Neuron (in vitro differentiated cells): ENCODE data around the gene HDAC4.
"Not testable (repeated sequence)": the region's sequence is repeated elsewhere in the genome, so short reads cannot be mapped to it uniquely, and the experiment has no call there.

ENCODE experiments used
- H2AFZ ChIP-seq: one replicate; pipeline ENCODE4 v1.6.1; 2013; ENCODE audit warnings: low read depth, mild to moderate bottlenecking, inconsistent platforms, low read length, moderate library complexity
- H3K27me3 ChIP-seq: one replicate; pipeline ENCODE4 v1.6.1; 2013; ENCODE audit warnings: low read length; ENCODE audit not compliant: insufficient read depth
- H3K36me3 ChIP-seq: one replicate; pipeline ENCODE4 v1.6.1; 2013; ENCODE audit warnings: low read length; ENCODE audit not compliant: insufficient read depth
- H3K4me1 ChIP-seq: one replicate; pipeline ENCODE4 v1.6.1; 2013; ENCODE audit warnings: low read length; ENCODE audit not compliant: insufficient read depth
- H3K4me3 ChIP-seq: 2 replicates; pipeline ENCODE4 v1.5.1; 2013; ENCODE audit warnings: mild to moderate bottlenecking, low read length, moderate library complexity
- H3K9me3 ChIP-seq: one replicate; pipeline ENCODE4 v1.6.1; 2013; ENCODE audit warnings: low read length

Gene HDAC4

DNA sequence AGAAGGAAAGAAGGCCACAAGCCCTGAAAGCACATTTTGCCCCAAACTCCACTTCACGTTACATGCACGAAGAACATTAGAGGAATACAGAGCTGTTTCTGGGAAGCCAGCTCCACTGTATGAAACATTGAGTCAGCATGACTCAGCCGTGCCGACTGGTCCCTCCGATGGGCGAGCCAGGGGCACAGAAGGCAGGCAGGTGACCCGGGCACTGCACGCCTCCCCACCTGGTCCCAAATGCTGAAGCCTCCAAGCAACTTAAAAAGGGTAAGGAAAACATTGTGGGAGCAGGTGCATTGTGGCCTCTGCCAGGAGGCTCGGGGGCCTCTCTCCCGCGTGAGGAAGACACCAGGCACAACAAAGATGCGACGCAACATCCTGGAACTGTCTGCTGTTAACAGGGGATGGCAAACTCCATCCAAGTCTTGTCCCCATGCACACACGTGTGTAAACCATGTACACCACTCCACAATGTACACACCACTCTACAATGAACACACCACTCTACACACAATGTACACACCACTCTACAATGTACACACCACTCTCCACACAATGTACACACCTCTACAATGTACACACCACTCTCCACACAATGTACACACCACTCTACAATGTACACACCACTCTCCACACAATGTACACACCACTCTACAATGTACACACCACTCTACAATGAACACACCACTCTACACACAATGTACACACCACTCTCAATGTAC lies 120.4 kb downstream of the HDAC4 start:
- H3K36me3 ChIP-seq, H3K4me3 ChIP-seq, H3K9me3 ChIP-seq, H3K27me3 ChIP-seq, H3K4me1 ChIP-seq, H2AFZ ChIP-seq: not testable (repeated sequence)

DNA sequence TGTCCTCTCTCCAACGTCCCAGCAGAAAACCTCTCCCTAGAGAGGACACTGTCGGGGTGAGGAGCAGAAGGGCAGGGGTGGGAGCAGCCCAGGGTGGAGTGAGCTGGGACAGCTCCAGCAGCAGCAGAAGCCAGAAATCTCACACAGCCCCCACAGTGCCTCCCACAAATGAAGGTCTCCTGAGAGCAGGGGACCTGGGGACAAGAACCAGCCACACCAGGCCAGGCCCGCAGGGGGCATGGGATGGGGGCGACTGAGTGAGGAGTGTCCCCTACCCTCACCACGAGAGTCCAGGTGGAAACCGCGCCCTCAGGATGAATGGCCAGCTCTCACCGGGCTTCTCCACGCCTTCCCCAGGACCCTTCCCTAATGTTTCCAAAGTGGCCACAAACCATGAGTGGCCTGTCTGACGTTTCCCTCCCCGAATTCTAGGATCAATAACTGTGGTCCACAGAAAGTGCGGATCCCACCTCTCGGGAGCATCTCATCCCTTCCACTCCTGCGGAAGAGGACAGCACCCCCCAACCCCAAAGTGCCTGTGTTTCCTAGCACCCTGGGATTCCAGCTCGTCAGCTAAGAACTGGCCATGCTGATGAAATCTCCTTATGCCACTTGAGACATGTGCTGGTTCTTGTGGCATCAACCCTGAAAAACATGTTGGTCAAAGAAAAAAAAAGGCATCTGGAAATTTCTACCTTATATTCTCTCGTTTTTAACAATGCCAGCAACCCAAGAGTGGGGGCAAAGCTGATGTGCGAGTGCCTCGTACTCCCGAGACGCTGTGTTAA lies 121.1 kb downstream of the HDAC4 start:
- Histone ChIP-seq H2AFZ (no peak overlapping the region), H3K9me3 (no peaks in the 10 kb centered on the region), H3K4me3 (no peak overlapping the region), H3K36me3 (no peaks in the 10 kb centered on the region), H3K4me1 (peaks cover 8% of the 10 kb centered on the region), H3K27me3 (no peaks in the 10 kb centered on the region)

DNA sequence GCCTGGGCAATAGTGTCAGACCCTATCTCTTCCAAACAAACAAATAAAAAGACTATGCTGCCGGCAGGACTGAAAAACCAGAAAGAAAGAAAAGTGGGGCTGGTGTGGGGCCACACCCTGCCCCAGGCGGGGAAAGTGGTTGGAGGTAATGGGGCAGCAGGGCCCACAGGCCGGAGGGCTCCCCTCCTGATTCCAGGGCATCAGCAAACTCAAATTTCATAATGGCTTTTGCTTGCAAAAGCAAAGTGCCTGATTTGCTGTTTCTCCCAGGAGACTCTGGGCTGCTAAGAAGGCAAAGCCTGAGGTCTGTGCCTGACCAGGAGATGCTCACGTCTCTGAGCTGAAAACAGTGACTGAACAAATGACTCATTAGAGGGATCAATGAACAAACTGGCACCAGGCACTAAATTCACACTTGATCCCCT lies 121.9 kb downstream of the HDAC4 start:
- no peaks in the 10 kb centered on the region for H3K27me3 ChIP-seq
- H3K4me1 ChIP-seq = peaks cover 13% of the 10 kb centered on the region
- H3K4me3 ChIP-seq = no peak overlapping the region
- H3K9me3 ChIP-seq = no peaks in the 10 kb centered on the region
- H2AFZ ChIP-seq = no peak overlapping the region
- H3K36me3 ChIP-seq = no peaks in the 10 kb centered on the region

DNA sequence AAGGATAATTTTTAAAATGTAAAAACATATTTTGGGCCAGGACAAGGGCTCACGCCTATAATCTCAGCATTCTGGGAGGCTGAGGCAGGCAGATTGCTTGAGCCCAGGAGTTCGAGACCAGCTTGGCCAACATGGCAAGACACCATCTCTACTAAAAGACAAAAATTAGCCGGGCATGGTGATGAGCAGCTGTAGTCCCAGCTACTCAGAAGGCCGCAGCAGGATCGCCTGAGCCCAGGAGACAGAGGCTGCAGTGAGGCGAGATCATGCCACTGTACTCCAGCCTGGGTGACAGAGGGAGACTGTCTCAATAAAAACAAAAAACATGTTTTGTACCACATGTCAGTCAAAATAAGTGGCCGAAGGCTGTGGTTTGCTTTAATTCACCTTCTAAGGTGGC lies 122.5 kb downstream of the HDAC4 start:
- no peak overlapping the region for H3K4me3 ChIP-seq
- peaks cover 13% of the 10 kb centered on the region for H3K4me1 ChIP-seq
- no peaks in the 10 kb centered on the region for H3K9me3 ChIP-seq
- H3K36me3 ChIP-seq = no peaks in the 10 kb centered on the region
- no peak overlapping the region for H2AFZ ChIP-seq
- H3K27me3 ChIP-seq = no peaks in the 10 kb centered on the region

DNA sequence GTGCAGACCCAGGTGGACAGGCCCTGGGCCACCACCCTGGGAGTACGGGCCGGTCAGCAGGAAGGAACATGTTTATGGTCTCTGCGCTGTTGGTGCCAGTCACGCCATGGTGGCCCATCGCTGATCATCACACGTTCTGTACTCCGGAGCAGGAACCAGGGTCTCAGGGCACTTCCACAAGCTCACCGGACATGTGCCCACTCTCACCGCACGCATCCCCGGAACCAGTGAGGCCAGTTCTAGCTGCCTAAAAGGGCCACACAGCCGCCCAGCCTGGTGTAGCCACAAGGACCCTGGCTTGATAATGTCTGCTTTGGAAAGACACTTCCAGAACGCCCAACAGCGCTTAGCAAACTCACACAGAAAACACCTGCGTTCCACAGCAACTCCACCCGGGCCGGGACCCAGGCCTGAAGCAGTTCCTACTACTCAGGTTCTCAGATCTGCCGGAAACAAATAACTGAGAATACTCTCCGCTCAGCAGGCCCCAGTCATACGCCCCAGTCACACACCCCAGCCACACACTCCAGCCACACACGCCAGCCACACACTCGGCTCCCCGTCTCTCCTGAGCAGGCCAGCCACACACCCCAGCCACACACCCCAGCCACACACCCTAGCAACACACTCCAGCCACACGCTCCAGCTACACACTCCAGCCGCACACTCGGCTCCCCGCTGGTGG lies 123.3 kb downstream of the HDAC4 start:
- H2AFZ ChIP-seq = no peak overlapping the region
- H3K27me3 ChIP-seq = no peaks in the 10 kb centered on the region
- no peak overlapping the region for H3K4me3 ChIP-seq
- H3K4me1 ChIP-seq = peaks cover 18% of the 10 kb centered on the region
- H3K36me3 ChIP-seq = no peaks in the 10 kb centered on the region
- no peaks in the 10 kb centered on the region for H3K9me3 ChIP-seq

DNA sequence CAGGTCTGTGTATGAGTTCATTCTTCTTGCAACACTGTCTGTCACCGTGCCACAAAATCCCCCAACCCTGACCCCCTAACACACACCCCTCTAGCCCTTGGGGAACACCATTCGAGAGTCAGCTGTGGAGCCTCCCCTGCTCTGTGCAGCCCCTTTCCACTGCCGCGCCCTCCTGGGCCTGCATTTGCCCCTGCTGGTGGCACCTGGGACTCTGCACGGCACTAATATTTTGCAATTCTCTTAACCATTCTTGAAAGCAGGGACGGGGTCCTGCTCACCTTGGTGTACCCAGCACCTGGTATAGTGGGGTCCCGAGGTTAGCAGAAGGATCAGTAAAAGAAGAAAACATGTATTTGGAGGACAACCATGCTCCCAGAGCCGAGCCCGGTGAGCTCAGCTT lies 124.0 kb downstream of the HDAC4 start:
- Histone ChIP-seq H2AFZ (no peak overlapping the region), H3K36me3 (no peaks in the 10 kb centered on the region), H3K9me3 (no peaks in the 10 kb centered on the region), H3K4me3 (no peak overlapping the region), H3K4me1 (peaks cover 23% of the 10 kb centered on the region), H3K27me3 (no peaks in the 10 kb centered on the region)

DNA sequence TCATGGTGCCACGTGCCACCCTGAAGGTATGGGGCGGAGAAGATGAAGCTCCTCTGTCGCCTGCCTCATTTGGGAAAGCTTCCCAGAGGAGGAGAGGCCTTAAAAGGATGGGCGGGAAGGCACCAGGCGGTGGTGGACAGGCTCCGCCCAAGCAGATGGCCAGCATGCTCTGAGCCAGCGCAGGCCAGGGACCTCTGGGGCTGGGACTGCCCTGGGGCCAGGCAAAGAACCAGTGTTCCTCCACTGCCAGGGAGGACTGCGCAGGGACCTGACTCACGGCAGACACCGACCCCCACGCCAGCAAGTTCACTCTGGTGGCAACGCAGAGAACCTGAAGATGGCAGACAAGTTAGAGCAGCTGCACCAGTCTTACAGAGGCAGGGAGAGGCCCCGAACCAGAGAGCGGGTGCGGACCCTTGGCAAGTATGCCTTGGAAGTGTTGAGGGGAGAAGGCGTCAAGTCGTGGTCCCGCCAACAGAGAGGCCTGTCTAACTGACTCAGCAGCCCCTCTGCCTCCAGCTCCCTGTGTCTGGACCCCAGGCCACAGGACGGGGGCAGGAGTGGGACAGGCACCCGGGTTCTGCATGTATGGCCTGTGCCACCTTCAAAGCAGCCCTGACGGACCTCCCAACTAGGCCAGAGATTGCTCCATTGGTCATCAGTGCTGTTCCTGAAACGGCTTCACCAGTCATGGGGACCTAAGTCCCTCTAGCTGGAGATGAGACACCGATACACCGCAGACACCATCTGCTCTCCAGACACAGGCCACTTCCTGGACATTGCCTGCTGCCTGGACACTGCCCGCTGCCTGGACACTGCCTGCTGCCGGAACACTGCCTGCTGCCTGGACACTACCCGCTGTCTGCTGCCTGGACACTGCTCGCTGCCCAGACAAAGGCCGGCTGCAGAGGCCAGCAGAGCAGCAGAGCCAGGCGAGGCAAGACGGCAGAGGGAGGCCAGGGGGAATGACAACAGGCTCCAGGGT lies 124.7 kb downstream of the HDAC4 start:
- H3K9me3 ChIP-seq = no peaks in the 10 kb centered on the region
- no peaks in the 10 kb centered on the region for H3K27me3 ChIP-seq
- no peak overlapping the region for H3K4me3 ChIP-seq
- H3K36me3 ChIP-seq = no peaks in the 10 kb centered on the region
- peaks cover 26% of the 10 kb centered on the region for H3K4me1 ChIP-seq
- H2AFZ ChIP-seq = no peak overlapping the region

DNA sequence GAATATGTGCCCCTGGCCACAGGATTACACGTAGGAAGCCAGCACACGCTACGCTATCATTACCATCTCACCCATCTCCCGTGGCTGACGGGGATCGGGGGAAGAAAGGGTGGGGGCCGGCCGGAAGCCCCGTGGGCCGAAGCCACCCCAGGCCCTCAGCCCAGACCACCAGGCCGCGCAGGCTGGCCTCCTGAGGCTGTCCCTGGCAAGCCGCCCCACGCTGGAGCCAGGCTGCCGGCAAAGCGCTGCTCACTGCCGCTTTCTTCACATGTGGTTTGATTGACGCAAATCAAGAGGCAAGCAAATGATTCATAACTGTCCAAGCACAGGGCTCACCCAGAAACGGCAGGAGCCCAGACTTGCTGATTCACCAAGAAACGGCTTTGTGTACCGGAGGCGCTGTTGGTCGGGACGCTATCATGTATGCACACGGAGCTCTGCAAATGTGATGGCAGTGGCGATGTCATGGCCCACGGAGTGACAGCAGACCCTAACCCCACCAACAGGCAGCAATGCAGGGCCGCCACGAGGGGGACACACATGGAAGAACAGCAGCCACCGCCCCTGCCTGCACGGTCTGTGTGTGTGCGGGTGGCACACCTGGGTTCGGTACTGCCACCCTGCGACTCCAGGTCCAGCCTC lies 125.7 kb downstream of the HDAC4 start:
- Histone ChIP-seq H3K36me3 (no peaks in the 10 kb centered on the region), H3K9me3 (no peaks in the 10 kb centered on the region), H2AFZ (no peak overlapping the region), H3K27me3 (no peaks in the 10 kb centered on the region), H3K4me1 (peaks cover 26% of the 10 kb centered on the region), H3K4me3 (no peak overlapping the region)

DNA sequence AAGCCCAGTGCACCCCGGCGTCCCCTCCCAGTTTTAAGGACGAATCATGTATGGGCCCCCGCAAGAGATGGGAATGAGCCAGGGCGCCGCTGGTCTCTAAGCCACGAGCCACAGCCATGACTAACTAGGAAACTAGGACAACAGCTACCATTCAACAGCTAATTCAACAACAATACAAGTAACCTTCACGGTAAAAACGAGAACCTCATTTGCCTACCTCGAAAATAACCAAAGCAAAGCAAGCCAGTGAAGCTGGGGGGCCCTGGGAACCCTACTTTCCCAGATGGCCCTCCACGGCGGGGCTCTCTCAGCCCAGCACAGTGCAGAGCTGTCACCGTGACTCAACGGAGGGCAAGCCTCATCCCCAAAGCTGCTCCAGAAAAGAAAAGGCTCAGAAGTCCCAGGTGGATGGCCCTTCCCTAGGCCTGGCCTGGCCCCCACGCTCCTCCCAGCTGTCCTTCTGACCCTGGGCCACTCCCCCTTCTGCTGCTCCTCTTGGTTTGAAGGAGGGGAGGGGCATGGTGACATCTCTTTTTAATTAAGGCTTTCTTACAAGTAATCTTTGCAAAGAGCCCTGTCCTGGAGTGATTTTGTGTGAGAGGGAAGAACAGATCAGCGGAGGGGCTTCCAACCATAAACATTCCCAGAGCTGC lies 126.3 kb downstream of the HDAC4 start:
- H3K9me3 ChIP-seq = no peaks in the 10 kb centered on the region
- no peak overlapping the region for H2AFZ ChIP-seq
- H3K36me3 ChIP-seq = no peaks in the 10 kb centered on the region
- peaks cover 26% of the 10 kb centered on the region for H3K4me1 ChIP-seq
- no peak overlapping the region for H3K4me3 ChIP-seq
- no peaks in the 10 kb centered on the region for H3K27me3 ChIP-seq

DNA sequence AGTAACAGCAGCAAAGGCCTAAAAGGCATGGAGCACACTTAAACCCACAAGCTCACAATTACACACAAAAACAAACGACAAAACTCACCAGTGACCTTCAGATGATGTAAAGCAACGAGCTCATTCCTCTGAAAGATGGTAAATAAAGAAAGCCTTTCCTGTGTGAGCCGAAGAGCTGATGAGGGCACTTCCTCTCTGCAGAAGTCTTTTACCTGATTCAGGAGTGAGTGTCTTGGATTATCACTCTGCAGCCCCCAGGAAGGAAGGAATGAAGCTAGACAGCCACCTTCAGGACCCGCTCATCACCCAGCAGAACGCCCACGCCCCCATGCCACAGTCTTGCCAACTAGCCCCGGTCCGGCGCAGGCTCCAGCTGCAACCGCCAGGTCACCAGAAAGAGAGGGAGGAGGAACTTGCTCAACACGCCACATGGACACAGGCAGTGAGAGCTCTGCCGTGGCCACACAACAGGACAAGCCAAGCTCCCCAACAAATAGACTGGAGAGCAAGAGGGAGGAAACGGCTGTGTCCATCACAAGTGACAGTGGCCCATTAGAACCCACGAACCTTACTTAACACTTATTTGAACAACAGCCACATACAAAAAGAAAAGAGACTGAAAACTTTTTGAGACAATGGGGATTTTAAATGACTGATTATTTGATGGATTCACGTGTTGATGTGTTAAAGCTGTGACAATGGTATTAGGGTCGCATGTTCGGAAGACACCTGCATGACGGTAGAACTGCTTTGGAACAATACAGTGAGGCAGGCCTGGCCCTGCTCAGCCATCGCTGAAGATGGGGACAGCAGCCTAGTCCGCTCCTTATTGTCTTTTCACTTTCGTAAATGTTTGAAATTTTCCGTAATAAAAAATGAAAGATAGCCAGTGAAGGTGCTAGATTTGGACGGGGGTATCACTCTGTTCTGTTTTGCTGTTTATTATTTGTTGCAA lies 127.3 kb downstream of the HDAC4 start:
- Histone ChIP-seq H3K27me3 (no peaks in the 10 kb centered on the region), H3K9me3 (no peaks in the 10 kb centered on the region), H3K4me1 (peaks cover 26% of the 10 kb centered on the region), H2AFZ (no peak overlapping the region), H3K36me3 (no peaks in the 10 kb centered on the region), H3K4me3 (no peak overlapping the region)

DNA sequence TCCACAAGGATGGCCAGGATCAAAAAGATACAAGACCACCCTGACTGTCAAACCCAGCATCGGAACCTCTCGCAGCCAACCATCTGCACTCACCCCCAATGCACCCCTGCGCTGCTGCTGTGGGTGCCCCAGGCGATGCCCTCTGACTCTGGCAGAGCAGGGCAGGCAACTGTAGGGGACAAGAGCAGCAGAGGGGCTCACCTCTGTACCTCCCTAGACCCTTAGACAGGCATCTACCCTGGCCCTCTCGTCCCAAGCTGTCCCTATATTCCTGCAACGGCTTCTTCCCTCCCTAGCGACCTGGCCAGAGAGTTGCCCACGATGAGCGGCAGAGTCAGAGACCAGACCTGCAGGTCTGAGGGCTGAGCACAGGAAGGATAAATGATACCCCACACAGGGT lies 128.2 kb downstream of the HDAC4 start:
- H3K27me3 ChIP-seq = no peaks in the 10 kb centered on the region

More for the DNA sequence above, 128.2 kb downstream of the HDAC4 start:
- Histone ChIP-seq H3K4me1 (peaks cover 32% of the 10 kb centered on the region), H2AFZ (no peak overlapping the region), H3K9me3 (no peaks in the 10 kb centered on the region), H3K4me3 (no peak overlapping the region), H3K36me3 (no peaks in the 10 kb centered on the region)
